T-helper 1 cell (primary cell): Measurements from ENCODE around the gene FOXE3.
"Not testable (repeated sequence)": the region's sequence is repeated elsewhere in the genome, so short reads cannot be mapped to it uniquely, and the experiment has no call there.

Experiments
- DNase-seq, 5 donors: peaks; one replicate each; pipeline ENCODE4 v3.0.0-alpha.2; 2012 to 2020

Gene FOXE3

DNA sequence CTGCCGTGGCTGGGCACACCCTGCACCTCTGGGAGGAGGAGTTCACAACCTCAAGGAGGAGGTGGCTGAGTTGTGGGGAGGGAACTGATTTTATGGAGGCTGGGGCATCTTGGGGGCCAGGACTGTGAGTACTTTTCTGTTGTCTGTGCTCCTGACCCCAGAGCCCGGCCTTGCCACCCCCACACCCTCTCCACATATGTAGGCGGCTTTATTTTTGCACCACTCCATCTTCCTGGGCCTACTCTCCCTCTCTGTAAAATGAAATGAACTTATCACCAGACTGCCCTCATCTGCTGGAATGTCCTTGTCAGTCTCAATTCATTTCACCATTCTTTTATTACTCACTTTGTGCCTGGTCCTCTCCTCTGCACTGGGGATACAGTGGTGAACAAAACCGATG lies 34.5 kb downstream of the FOXE3 start:
- DNase-seq, result no peak

DNA sequence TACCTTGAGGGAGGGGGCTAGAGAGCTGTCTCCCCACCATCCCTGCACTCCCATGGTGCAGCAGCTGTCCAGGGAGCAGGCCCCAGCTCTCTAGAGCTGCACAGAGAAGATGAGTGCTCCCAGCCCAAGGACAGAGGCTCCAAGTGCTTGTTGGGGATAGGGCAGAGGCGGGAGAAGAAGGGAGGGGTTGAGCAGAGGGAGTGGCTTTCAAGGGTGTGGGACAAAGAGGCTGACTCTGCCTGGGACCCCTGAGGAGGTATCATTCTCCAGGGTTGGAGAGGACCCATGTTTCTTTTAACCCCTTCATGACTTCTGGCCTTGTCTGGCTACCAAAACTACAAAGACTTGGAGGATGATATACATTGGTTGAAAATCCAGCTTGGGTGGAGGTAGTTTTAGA lies 36.3 kb downstream of the FOXE3 start:
- DNase-seq, result no peak

- not testable (repeated sequence) for DNase-seq
Observed at GRCh38 chr1:47453910-47454309, 37.8 kb downstream of the FOXE3 start.

DNA sequence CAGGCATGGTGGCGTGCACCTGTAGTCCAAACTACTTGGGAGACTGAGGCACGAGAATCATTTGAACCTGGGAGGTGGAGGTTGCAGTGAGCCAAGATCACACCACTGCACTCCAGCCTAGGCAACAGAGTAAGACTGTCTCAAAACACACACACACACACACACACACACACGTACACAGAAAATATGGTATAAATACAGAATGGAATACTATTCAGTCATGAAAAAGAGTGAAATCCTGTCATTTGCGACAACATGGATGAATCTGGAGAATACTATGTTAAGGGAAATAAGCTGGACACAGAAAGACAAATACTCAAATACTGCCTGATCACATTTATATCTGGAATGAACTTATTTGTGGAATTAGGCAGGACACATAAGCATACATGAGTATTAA lies 40.2 kb downstream of the FOXE3 start:
- no peak for DNase-seq

DNA sequence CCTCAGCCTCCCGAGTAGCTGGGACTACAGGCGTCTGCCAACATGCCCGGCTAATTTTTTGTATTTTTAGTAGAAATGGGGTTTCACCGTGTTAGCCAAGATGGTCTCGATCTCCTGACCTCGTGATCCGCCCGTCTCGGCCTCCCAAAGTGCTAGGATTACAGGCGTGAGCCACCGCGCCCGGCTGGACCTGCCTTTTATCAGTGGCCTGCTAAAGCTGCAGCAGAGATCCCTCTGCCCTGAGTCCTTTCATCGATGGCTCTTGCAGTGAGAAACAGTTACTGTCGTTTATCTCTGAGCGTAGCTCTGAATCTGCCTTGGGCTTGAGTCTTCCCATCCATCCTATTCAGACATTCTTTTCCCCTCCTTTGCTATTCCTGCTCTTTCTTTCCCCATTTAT lies 41.5 kb downstream of the FOXE3 start:
- not testable (repeated sequence) for DNase-seq

- no peak for DNase-seq
Observed at GRCh38 chr1:47459253-47459788, 43.2 kb downstream of the FOXE3 start.

DNA sequence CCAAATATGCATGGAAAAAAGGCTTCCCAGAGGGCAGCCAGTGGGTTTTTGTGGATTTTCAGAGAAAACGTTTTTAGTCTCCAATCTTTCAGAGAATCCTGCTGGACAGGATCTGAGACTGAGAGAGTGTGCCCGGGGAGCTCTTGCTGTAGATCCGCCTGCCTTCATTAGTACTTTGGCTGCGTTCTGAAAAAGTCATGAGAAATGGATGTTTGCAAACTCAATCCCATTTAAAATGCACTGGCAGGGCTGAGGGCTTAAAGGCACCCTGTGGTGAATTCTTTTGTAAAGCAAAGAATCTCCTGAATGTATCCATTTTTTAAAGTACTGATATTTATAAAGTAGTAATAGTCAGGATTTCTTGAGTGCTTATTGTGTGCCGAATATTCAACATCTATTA lies 44.0 kb downstream of the FOXE3 start:
- no peak for DNase-seq

DNA sequence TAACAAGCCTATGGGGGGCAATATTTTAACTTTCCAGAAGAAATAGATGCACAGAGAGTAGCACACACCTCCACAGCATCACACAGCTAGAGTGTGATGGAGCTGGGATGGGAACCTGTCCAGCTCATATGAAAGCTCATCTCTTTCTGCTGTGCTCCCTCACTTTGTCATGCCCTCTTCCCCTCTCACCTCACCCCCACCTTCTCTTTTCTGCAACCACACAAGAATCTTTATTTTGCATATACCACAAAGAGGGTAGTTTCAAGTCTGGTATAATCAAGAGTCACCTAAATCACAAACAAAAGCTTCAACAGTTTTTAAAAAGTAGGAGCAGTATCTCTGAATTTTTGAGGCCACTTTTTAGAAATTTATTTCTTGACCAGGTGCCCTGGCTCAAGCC lies 44.4 kb downstream of the FOXE3 start:
- no peak for DNase-seq

DNA sequence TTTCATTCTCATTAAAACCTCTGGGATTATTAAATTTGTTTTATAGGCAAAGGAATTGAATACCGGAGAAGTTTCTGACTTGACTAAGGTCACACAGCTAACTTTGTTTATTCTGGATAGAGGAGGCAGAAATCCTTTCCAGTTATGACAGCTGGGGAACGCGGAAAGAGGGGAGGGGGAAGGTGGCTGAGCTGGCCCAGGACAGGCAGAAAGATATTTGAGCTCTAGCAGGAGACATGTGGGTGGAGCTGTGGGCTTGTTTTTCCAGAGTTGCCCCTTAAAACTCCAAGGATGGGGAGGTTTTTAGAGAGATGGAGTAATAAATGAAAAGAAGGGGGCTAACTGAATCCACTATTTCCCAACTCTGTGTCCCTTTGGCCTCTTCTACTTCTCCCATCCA lies 49.5 kb downstream of the FOXE3 start:
- no peak for DNase-seq
